ENCODE measurements around the gene SLC16A3.

Gene SLC16A3

GRCh38 chr17:82246365-82247181, 17.7 kb downstream of the SLC16A3 start:
- H3K4me3 ChIP-seq (ENCODE audit: low read depth, low read length) = no peak overlapping the region
- no peak for DNase-seq (ENCODE audit: low read depth)
- TF ChIP-seq CTCF (IDR thresholded peaks at IDR 0.05; ENCODE audit: insufficient read depth, low read depth, low read length, missing control alignments) = no peak

- no peak overlapping the region for H3K4me3 ChIP-seq (ENCODE audit: low read depth, low read length)
- TF ChIP-seq CTCF (IDR thresholded peaks at IDR 0.05; ENCODE audit: insufficient read depth, low read depth, low read length, missing control alignments) = no peak
- no peak for DNase-seq (ENCODE audit: low read depth)
These were observed 18.5 kb downstream of the SLC16A3 start for GRCh38 chr17:82247182-82247823.

GRCh38 chr17:82247856-82248671, 19.2 kb downstream of the SLC16A3 start:
- no peak for TF ChIP-seq CTCF (IDR thresholded peaks at IDR 0.05; ENCODE audit: insufficient read depth, low read depth, low read length, missing control alignments)
- H3K4me3 ChIP-seq (ENCODE audit: low read depth, low read length) = no peak overlapping the region

GRCh38 chr17:82248815-82249674, 20.2 kb downstream of the SLC16A3 start:
- no peak for DNase-seq (ENCODE audit: low read depth)
- H3K4me3 ChIP-seq (ENCODE audit: low read depth, low read length) = no peak overlapping the region
- TF ChIP-seq CTCF (IDR thresholded peaks at IDR 0.05; ENCODE audit: insufficient read depth, low read depth, low read length, missing control alignments) = no peak

More at GRCh38 chr17:82247856-82248671, 19.2 kb downstream of the SLC16A3 start:
- DNase-seq (ENCODE audit: low read depth) = no peak

GRCh38 chr17:82249896-82250581, 21.2 kb downstream of the SLC16A3 start:
- no peak for TF ChIP-seq CTCF (IDR thresholded peaks at IDR 0.05; ENCODE audit: insufficient read depth, low read depth, low read length, missing control alignments)
- no peak for DNase-seq (ENCODE audit: low read depth)
- no peak overlapping the region for H3K4me3 ChIP-seq (ENCODE audit: low read depth, low read length)
